ENCODE data around the gene ANKUB1.
A peak's percentile ranks its signal among the peaks of the same experiment; 100 is the strongest.
"Not testable (repeated sequence)": the region's sequence is repeated elsewhere in the genome, so short reads cannot be mapped to it uniquely, and the experiment has no call there.

ANKUB1 gene, protein sequence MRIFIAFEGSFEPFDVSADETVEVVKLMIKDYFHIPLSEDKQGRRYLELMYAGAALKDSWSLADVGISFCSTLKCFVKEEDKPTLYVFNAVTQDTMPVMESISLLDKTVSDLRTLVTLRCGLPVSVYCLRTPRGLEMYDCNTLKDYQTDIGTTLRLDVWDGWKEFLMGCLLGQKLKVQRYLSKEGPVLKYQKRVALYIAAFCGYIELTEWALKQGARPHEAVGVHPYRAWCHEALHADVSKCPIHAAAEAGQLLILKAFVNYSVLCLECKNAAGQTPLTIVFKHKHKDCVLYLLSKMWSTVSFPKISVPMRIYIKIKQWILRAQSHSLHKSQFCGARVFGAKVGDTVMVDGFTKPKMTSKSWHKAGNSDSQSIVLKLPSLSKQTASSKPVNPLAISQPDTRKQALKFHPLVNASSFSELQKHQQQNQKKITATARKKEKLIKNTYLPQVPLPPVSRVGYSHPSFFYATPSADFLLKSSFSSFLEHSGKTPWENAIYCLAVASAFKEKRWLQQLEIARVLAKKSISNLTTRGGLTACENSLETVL

DNA sequence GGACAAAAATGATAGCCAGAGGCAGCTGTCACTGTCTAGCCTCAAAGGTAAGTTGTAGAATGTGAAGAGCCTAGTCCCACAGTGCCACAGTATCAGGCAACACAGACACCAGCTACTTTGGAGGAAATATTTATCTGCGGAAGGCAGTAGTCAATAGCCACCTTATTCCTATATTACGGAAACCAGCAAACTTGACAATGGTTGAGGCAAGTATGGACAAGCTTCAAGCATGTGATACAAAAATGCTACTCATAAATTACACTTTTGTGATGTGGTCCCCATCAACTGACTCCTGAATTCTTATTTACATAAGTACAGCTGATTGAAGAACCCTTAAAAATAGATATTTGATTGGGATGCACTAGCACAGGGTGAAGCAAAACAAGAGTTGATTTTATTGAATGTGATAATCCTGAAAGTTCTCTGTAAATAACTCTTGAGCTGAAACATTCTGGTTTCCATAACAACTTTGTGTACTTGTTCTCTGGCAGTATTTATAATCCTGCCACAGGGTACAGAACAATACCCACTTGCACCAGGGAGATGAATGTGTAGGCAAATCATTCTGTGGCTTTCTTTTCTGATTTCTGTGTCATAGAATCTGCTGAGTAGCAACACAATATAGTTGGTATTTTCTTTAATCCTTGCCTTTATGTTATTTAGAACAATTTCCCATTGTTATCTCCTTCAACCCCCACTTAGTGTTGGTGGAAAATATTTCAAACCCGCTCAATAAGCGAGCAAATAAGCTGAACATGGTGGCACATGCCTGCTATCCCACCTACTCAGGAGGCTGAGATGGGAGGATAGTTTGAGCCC, at the start of gene ANKUB1:
TSS of gene ANKUB1 (minus strand) at position 103 of the 819 bp plus-strand sequence. CDS start 188 bp downstream, outside the sequence.
- no peak for DNase-seq

DNA sequence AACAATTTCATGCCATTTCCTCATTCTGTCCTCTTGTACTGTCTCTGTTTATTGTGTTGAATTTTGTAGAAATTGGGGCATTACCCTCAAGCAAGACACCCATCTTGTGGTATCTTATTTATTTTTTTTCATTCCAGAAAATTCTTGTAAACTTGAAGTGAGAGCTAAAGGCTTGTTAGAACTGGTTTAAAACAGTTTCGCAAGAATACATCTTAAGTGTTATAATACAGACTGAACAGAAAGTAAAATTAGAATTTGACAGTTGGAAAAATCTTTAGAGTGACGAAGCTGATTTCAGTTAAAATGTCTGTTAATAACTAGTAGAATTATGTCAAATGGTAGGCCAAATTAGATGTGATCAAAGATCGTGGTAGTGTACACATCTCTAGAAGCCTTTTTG, 47.5 kb upstream of the ANKUB1 start:
- no peak for DNase-seq

DNA sequence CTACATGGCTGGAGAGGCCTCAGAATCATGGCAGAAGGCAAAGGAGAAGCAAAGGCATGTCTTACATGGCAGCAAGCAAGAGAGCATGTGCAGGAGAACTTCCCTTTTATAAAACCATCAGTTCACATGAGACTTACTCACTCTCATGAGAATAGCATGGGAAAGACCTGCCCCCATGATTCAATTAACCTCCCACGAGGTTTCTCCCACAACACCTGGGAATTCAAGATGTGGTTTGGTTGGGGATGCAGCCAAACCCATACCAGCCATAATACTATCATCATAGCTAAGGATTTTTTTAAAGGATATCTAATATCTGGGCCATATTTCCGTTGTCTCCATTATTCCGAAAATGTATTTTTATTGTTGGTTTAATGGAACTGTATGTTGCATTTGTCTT, 47.1 kb upstream of the ANKUB1 start:
- not testable (repeated sequence) for DNase-seq

DNA sequence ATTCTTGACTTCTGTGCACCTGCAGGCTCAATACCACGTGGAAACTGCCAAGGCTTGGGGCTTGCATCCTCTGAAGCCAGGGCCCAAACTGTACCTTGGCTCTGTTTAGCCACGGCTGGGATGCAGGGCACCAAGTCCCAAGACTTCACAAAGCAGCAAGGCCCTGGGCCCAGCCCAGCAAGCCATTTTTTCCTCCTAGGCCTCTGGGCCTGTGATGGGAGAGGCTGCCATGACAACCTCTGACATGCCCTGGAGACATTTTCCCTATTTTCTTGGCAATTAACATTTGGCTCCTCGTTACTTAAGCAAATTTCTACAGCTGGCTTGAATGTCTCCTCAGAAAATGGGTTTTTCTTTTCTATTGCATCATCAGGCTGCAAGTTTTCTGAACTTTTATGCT, 46.1 kb upstream of the ANKUB1 start:
- not testable (repeated sequence) for DNase-seq

DNA sequence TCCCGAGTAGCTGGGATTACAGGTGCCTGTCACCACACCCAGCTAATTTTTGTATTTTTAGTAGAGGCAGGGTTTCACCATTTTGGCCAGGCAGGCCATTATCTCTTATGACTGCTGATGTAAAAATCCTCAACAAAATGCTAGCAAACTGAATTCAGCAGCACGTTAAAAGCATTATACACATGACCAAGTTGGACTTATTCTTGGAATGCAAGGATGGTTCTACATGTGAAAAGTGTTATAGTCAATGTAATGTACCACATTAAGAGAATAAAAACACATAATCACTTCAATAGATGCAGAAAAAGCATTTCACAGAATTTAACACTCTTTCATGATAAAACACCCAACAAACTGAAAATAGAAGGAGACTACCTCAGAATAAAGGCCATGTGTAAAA, 40.9 kb upstream of the ANKUB1 start:
- DNase-seq = no peak

DNA sequence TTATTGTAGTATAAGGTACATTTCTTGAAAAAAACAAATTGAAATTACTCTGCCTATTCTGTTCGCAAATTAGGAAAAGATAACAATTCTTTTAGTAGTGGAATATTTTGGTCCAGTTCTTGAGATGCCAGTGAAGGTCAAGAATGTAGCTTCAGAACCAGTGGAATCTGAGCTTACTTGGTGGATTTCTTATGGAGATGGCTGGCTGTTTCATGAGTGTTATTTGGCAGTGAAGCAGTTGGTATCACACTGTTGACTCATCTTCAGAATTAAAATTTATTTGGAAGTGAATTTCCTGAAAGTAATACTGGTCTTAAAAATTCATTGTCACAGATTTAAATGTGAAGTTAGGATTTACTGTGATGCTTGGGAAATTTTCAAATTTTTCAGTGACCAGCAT, 39.7 kb upstream of the ANKUB1 start:
- DNase-seq = no peak

DNA sequence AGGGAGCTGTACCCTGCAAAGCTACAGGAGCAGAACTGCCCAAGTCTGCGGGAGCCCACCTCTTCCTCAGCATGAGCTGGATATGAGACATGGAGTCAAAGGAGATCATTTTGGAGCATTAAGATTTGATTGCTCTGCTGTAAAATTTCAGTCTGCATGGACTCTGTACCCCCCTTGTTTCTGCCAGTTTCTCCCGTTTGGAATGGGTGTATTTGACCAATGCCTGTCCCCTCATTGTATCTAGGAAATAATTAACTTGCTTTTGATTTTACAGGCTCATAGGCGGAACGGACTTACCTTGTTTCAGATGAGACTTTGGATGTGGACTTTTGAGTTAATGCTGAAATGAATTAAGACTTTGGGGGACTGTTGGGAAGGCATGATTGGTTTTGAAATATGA, 39.0 kb upstream of the ANKUB1 start:
- no peak for DNase-seq

DNA sequence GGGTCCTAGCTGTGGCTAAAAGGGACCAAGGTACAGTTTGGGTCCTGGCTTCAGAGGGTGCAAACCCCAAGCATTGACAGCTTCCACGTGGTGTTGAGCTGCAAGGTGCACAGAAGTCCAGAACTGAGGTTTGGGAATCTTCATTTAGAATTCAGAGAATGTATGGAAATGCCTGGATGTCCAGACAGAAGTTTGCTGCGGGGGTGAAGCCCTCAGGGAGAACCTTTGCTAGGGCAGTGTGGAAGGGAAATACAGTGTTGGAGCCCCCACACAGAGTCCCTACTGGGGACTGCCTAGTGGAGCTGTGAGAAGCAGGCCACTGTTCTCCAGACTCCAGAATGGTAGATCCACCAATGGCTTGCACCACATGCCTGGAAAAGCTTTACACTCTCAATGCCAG, 38.5 kb upstream of the ANKUB1 start:
- DNase-seq = no peak

DNA sequence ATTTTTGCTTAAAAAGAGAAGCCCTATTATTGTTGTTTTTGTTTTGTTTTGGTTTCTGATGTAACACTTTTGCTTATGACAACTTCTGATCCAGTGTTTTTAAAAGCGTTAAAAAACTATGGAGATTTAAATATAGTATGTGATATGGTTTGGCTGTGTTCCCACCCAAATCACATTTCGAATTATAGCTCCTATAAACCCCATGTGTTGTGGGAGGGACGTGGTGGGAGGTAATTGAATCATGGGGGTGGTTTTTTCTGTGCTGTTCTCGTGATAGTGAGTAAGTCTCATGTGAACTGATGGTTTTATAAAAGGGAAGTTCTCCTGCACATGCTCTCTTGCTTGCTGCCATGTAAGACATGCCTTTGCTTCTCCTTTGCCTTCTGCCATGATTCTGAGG, 37.3 kb upstream of the ANKUB1 start:
- not testable (repeated sequence) for DNase-seq

DNA sequence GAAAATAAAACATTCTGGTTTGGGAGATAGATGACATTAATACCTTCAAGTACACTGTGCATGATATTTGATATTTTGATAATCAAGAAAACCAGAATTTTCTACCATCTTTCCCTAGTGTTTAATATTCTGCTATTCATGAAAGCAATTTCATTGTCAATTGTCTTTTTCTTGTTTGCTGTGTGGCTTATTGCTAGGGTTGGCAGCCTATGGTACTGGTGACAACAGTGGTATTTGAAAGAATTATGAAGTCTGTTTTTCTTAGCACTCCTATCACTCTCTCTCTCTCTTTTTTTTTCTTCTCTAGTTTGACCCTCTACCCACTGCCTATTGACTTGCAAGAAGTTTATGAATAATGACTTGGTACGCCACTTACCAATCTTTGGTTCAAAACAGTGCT, 36.0 kb upstream of the ANKUB1 start:
- no peak for DNase-seq

DNA sequence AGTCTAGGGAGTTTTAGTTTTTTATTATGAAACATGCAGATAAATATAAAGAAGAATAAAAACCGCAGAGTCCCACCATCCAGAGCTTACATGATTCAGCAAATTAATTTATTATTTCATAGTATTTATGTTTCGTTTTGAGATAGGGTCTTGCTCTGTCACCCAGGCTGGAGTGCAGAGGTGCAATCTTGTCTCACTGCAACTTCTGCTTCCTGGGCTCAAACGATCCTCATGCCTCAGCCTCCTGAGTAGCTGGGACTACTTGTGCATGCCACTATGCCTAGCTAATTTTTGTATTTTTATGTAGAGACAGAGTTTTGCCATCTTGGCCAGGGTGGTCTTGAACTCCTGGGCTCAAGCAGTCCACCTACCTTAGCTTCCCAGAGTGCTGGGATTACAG, 34.3 kb upstream of the ANKUB1 start:
- DNase-seq = no peak

DNA sequence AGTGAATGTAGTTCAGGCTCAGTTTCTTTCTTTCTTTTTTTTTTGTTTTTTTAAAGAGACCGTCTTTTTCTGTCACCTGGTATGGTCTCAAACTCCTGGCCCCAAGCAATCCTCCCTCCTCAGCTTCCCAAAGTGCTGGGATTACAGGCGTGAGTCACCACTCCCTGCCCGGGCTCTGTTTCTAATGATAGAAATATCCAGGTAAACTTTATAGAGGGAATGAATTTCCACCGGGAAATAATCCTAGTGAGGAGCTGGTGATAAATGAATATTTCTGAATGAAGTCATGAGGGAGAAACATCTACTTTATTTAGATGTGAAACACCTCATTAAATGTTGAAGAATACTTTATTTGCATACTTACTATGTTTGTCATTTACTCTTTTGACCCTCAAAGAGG, 27.8 kb upstream of the ANKUB1 start:
- DNase-seq = no peak

DNA sequence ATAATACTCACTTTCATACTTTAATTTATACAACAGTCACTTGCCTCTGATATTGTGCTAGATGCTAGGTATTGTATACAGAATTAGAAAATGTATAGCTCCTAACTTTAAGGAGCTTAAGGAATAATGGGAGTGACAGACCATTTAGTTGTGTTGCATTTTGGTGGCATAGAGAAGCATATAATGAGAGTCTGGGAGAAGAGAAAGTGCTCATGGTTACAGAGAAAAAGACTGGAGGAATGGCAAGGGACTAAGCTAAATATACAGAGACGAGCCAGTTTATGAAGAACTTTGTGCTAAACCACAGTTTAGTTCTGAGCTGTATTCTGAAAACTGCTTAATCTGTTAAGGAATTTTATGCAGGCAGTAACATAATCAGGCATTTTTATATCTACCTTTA, 27.1 kb upstream of the ANKUB1 start:
- no peak for DNase-seq

DNA sequence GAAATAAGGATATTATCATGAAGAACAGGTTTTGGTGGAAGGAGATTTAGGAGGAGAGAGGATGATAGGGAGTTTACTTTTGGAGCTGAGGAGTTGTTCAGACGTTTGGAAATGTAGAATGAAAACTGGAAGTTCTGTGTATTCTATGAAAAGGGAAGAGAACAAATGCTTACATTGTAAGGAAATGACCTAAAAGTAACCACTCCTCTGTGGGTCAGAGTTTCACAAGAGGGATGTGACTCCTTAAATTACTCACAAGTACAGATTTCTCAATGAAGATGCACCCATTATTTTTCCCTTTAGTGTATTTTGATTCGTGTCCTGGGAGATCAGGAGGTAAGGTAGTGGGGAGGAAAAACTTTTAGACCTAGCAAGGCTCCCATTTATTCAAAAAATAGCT, 24.6 kb upstream of the ANKUB1 start:
- DNase-seq = no peak

DNA sequence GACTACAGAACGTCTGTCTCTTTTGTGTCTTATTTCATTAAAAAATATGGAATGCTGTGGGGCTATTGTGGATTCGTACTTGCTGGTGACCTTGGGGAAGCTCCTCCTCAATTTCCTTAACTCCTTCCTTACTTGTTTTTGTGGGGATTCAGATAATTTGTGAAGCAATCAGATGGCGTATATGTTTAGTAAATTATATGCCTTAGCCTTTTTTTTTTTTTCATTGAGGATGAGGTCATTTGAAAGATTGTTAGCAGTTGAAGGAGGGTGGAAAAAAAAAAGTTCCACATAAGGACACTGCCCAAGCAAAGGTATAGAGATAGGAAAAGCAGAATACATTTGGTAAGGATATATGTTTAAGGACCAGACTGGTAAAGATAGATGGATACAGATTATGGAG, 24.0 kb upstream of the ANKUB1 start:
- no peak for DNase-seq

DNA sequence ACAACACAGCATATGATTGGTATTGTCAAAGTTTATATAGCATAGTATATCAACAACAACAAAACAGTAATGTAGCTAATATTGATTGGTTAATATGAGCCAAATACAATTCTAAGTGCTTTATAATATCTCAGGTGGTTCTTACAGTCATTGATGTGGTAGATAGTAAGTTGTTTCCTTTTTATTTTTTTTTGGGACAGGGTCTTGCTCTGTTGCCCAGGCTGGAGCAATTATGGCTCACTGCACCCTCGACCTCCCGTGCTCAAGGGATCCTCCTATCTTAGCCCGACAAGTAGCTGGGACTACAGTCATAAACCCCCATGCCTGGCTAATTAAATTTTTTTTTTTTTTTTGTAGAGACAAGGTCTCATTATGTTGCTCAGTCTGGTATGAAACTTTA, 23.4 kb upstream of the ANKUB1 start:
- DNase-seq = no peak

DNA sequence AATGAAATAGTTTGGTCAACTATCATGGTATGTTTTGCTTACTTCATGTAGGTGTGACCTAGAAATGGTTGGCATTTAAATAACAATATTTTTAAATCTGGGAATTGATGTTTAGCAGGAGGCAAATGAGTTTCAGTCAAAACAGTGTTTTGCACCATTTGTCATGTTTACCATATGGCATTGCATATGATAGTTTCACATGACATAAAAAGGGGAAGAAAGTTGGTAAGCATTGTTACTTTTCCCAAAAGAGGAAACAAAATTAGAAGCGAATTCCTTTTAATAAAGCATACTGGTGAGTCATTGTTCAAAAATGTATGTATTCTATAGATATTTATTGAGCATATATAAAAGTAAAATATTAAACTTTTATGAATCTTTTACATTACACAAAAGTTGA, 23.0 kb upstream of the ANKUB1 start:
- no peak for DNase-seq

DNA sequence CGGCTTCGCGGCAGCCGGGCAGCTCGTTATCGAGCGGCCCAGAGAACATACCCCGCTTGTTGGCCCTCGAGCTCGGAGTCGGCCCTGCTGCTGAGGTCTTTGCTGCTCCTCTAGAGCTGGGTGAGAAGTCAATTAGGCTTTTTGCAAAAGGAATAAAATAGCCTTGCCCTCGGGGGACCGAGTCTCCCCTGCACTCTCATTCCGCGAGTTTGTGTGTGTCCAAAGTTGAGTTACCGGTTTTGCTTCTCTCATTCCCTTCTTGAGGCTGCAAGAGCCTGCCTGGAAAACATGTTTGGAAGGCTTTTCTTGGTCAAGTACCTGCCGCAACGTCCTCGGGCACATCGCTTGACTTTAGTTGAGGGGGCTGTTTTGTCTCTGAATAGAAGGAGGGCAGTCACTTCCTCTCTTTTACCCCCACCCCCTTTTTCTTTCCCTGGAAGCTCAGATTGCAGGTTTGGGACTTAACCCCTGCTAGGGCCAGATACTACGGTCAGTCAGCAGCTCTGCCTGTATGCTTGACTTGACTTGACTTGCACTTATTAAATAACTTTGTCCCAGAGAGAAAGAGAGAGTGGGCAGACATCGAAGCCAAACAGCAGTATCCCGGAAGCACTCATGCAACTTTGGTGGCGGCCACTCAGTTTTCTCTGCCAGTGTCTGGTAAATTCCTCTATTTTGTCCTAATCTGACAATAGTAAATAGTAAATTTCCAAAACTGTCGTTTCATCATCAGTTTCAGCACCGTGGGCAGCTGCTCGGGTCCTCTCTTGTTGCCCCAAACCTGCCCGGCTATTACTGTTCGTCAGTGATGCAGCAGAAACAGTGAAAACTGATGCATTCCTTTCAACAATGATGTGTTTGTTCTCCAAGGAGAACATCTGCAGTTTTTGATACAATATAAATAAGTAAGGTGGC, 21.3 kb upstream of the ANKUB1 start:
- DNase-seq = no peak

DNA sequence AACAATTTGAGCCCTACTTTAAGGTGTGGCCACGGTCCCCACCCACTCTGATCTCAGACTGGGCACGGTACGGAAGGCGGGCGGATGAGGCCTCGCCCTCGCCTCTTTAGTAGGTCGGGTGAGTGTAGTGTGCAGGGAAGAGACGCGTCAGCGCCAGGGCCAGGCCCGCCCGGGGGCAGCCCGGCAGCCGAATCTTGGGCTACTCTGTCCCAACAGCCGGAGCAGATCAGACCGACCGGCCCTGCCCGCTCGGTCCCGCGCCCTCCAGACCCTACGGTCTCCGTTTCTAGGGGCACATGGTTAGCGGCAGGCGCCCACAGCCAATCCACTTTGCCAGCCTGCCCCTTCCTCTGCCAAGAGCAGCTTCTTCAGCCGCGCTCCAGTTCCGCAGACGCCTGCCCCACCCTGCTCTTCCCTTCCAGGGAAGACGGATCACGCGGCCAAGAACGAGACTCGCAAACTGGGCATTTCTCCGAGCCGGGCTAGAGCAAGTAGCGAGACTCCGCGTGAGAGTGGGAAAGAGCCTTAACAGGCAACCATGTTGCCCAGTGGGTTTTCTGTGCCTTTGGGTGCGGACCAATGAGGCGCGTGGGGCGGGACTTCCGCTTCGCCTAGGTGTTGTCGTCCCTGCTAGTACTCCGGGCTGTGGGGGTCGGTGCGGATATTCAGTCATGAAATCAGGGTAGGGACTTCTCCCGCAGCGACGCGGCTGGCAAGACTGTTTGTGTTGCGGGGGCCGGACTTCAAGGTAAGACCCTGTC, 20.4 kb upstream of the ANKUB1 start, which contains the start of gene RNF13:
TSS of gene RNF13 (plus strand) at position 610 of the 761 bp plus-strand sequence. CDS start 32,812 bp downstream, outside the sequence.
- DNase-seq = peak; percentile 77

DNA sequence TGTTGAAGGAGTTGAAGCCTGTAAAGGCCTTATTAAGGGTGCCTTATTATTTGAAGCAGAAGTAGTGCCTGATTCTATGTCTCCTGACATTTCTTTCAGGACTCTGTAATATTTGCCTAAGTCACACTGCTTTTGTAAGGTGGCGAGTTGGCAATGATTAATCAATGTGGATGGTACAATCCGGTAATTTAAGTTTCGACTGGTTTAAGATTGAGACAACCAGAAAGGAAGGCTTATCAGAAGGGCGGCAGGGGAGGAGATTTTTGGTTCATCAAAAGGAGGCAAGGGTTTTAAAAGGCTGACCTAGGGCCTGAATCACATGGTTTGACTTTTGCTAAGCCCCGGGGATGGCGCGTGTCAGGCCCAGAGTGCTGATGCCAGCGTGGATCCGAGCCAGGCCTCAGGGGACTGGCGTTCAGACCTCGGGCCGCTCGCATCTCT, 19.8 kb upstream of the ANKUB1 start:
- no peak for DNase-seq

DNA sequence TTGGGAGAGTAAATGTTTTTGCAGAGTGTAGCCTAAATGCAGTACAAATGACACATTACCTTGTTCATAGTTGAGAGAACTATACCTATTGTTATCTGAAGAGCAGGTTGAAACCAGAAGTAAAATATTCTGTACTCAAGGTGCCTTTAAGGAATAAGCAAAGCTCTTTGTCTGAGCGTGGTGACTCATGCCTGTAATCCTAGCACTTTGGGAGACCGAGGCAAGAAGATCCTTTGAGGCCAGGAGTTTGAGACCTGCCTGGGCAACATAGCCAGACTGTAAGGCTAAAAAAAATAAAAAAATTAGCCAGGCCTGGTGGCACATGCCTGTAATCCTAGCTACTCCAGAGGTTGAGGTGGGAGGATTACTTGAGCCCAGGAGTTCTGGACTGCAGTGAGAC, 18.5 kb upstream of the ANKUB1 start:
- no peak for DNase-seq

DNA sequence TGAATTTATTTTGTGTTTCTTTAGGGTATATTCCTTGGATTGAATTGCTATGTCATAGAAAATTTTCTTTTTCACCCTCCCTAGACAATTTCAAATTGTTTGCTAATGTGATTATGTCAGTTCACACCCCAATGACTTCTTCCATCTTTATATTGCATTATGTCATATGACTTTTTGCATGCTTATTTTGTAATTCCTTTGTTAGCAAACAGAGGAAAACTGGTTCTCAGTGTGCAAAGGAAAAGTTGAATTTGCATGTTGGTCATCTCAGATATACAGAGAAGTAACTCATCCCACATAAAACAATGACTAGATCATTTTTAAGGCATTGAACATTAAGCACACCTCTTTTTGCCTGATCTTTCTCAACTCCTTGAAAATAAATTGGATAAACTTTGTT, 17.3 kb upstream of the ANKUB1 start:
- DNase-seq = no peak
